SK-N-SH treated with all-trans-retinoic acid at 6 μM for 48 hours (cell line): ENCODE results near the gene DDX27.

ENCODE experiments used
- ATAC-seq: fragments of 200-7000 bp; cut with Tn5 transposase; 3 replicates; pipeline ENCODE4 v1.9.1; 2020; ENCODE audit warnings: mild to moderate bottlenecking, moderate library complexity
- ARNTL ChIP-seq: fragments of 450-650 bp; formaldehyde crosslinking; IDR thresholded peaks from 2 replicates; pipeline ENCODE4 v1.5.0; 2020; ENCODE audit warnings: low read depth, mild to moderate bottlenecking, moderate library complexity, borderline replicate concordance
- BACH2 ChIP-seq: fragments of 250-450 bp; sonication (Bioruptor Pico); IDR thresholded peaks from 2 replicates; pipeline ENCODE4 v1.9.0; 2021; ENCODE audit warnings: mild to moderate bottlenecking, borderline replicate concordance
- CREB5 ChIP-seq: fragments of 250-450 bp; sonication (Bioruptor Pico); IDR thresholded peaks from 2 replicates; pipeline ENCODE4 v1.5.1; 2020; ENCODE audit warnings: low read depth, mild to moderate bottlenecking, moderate library complexity
- CSDC2 ChIP-seq: fragments of 250-450 bp; sonication (Bioruptor Pico); IDR thresholded peaks from 2 replicates; pipeline ENCODE4 v1.5.0; 2020; ENCODE audit warnings: mild to moderate bottlenecking, moderate library complexity
- ESRRG ChIP-seq: fragments of 250-450 bp; sonication (Bioruptor Pico); IDR thresholded peaks from 2 replicates; pipeline ENCODE4 v1.6.1; 2021; ENCODE audit warnings: mild to moderate bottlenecking
- GLIS3 ChIP-seq: fragments of 250-450 bp; sonication (Bioruptor Pico); IDR thresholded peaks from 2 replicates; pipeline ENCODE4 v1.5.0; 2020; ENCODE audit warnings: mild to moderate bottlenecking, moderate library complexity
- ISL1 ChIP-seq: fragments of 250-450 bp; sonication (Bioruptor Pico); IDR thresholded peaks from 2 replicates; pipeline ENCODE4 v2.1.2; 2022; ENCODE audit warnings: mild to moderate bottlenecking, moderate library complexity
- OSR1 ChIP-seq: fragments of 250-450 bp; sonication (Bioruptor Pico); IDR thresholded peaks from 2 replicates; pipeline ENCODE4 v1.8.0; 2022; ENCODE audit warnings: moderate library complexity, mild to moderate bottlenecking, inconsistent platforms
- POU6F1 ChIP-seq: fragments of 250-450 bp; sonication (Bioruptor Pico); IDR thresholded peaks from 2 replicates; pipeline ENCODE4 v1.8.0; 2021; ENCODE audit warnings: low read depth, mild to moderate bottlenecking, moderate library complexity, borderline replicate concordance
- PPARA ChIP-seq: fragments of 250-450 bp; sonication (Bioruptor Pico); IDR thresholded peaks from 2 replicates; pipeline ENCODE4 v1.5.0; 2020; ENCODE audit warnings: mild to moderate bottlenecking, borderline replicate concordance
- RARB ChIP-seq: fragments of 250-450 bp; sonication (Bioruptor Pico); IDR thresholded peaks from 2 replicates; pipeline ENCODE4 v1.8.0; 2021; ENCODE audit warnings: mild to moderate bottlenecking, moderate library complexity
- SNAI2 ChIP-seq: fragments of 250-450 bp; sonication (Bioruptor Pico); IDR thresholded peaks from 2 replicates; pipeline ENCODE4 v1.5.0; 2020; ENCODE audit warnings: mild to moderate bottlenecking, moderate library complexity
- TCF4 ChIP-seq: fragments of 250-450 bp; sonication (Bioruptor Pico); IDR thresholded peaks from 2 replicates; pipeline ENCODE4 v1.8.0; 2021; ENCODE audit warnings: mild to moderate bottlenecking, moderate library complexity, borderline replicate concordance
- TOX ChIP-seq: fragments of 250-450 bp; sonication (Bioruptor Pico); IDR thresholded peaks from 2 replicates; pipeline ENCODE4 v1.8.0; 2021; ENCODE audit warnings: mild to moderate bottlenecking, moderate library complexity, borderline replicate concordance
- ZC3H10 ChIP-seq: fragments of 250-450 bp; sonication (Bioruptor Pico); IDR thresholded peaks from 2 replicates; pipeline ENCODE4 v1.5.1; 2021; ENCODE audit warnings: mild to moderate bottlenecking, moderate library complexity
- ZFP3 ChIP-seq: fragments of 250-450 bp; sonication (Bioruptor Pico); IDR thresholded peaks from 2 replicates; pipeline ENCODE4 v1.5.0; 2020; ENCODE audit warnings: mild to moderate bottlenecking, moderate library complexity
- ZFP30 ChIP-seq: fragments of 450-650 bp; formaldehyde crosslinking; IDR thresholded peaks from 2 replicates; pipeline ENCODE4 v1.5.0; 2022; ENCODE audit warnings: mild to moderate bottlenecking, moderate library complexity
- ZNF565 ChIP-seq: fragments of 450-650 bp; formaldehyde crosslinking; conservative IDR thresholded peaks from 2 replicates; pipeline ENCODE4 v1.5.0; 2020; ENCODE audit warnings: low read depth, mild to moderate bottlenecking, moderate library complexity
- ZNF70 ChIP-seq: fragments of 450-650 bp; formaldehyde crosslinking; IDR thresholded peaks from 2 replicates; pipeline ENCODE4 v1.5.0; 2020; ENCODE audit warnings: mild to moderate bottlenecking, moderate library complexity
- ZNF8 ChIP-seq: fragments of 450-650 bp; formaldehyde crosslinking; IDR thresholded peaks from 2 replicates; pipeline ENCODE4 v1.5.0; 2020; ENCODE audit warnings: mild to moderate bottlenecking, moderate library complexity
- TF ChIP-seq, protein P1 (sequence below): fragments of 250-450 bp; sonication (Bioruptor Pico); IDR thresholded peaks from 2 replicates; pipeline ENCODE4 v1.8.0; 2020; ENCODE audit warnings: mild to moderate bottlenecking, moderate library complexity, borderline replicate concordance
- TF ChIP-seq, protein P2 (sequence below): fragments of 250-450 bp; sonication (Bioruptor Pico); IDR thresholded peaks from 2 replicates; pipeline ENCODE4 v1.5.1; 2021; ENCODE audit warnings: mild to moderate bottlenecking, moderate library complexity
- TF ChIP-seq, protein P3 (sequence below): fragments of 250-450 bp; sonication (Bioruptor Pico); IDR thresholded peaks from 2 replicates; pipeline ENCODE4 v1.5.0; 2020; ENCODE audit warnings: mild to moderate bottlenecking, moderate library complexity

Gene DDX27

GRCh38 chr20:49230561-49231133 lies 11.4 kb downstream of the DDX27 start:
- ATAC-seq: no peak
- no peak for TF ChIP-seq ESRRG (CRISPR knock-in tag)
- no peak for TF ChIP-seq POU6F1 (CRISPR knock-in tag)
- TF ChIP-seq RARB (CRISPR knock-in tag): no peak
- TF ChIP-seq ZNF8: no peak
- TF ChIP-seq ARNTL (CRISPR knock-in tag): no peak
- TF ChIP-seq ZFP3 (CRISPR knock-in tag): no peak
- TF ChIP-seq ZC3H10 (CRISPR knock-in tag): no peak
- TF ChIP-seq ZNF70: no peak
- no peak for TF ChIP-seq OSR1 (CRISPR knock-in tag)
- TF ChIP-seq ZNF565: no peak
- TF ChIP-seq PPARA (CRISPR knock-in tag): no peak
- no peak for TF ChIP-seq BACH2
- TF ChIP-seq GLIS3 (CRISPR knock-in tag): no peak
- no peak for TF ChIP-seq TCF4
- TF ChIP-seq, protein P1, sequence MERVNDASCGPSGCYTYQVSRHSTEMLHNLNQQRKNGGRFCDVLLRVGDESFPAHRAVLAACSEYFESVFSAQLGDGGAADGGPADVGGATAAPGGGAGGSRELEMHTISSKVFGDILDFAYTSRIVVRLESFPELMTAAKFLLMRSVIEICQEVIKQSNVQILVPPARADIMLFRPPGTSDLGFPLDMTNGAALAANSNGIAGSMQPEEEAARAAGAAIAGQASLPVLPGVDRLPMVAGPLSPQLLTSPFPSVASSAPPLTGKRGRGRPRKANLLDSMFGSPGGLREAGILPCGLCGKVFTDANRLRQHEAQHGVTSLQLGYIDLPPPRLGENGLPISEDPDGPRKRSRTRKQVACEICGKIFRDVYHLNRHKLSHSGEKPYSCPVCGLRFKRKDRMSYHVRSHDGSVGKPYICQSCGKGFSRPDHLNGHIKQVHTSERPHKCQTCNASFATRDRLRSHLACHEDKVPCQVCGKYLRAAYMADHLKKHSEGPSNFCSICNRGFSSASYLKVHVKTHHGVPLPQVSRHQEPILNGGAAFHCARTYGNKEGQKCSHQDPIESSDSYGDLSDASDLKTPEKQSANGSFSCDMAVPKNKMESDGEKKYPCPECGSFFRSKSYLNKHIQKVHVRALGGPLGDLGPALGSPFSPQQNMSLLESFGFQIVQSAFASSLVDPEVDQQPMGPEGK: no peak
- no peak for TF ChIP-seq TOX
- no peak for TF ChIP-seq ISL1 (CRISPR knock-in tag)
- TF ChIP-seq SNAI2: no peak
- TF ChIP-seq ZFP30: no peak
- TF ChIP-seq, protein P2, sequence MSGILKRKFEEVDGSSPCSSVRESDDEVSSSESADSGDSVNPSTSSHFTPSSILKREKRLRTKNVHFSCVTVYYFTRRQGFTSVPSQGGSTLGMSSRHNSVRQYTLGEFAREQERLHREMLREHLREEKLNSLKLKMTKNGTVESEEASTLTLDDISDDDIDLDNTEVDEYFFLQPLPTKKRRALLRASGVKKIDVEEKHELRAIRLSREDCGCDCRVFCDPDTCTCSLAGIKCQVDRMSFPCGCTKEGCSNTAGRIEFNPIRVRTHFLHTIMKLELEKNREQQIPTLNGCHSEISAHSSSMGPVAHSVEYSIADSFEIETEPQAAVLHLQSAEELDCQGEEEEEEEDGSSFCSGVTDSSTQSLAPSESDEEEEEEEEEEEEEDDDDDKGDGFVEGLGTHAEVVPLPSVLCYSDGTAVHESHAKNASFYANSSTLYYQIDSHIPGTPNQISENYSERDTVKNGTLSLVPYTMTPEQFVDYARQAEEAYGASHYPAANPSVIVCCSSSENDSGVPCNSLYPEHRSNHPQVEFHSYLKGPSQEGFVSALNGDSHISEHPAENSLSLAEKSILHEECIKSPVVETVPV: no peak

- no peak for TF ChIP-seq ESRRG (CRISPR knock-in tag)
- TF ChIP-seq POU6F1 (CRISPR knock-in tag): no peak
- TF ChIP-seq PPARA (CRISPR knock-in tag): no peak
- TF ChIP-seq SNAI2: no peak
- no peak for TF ChIP-seq ISL1 (CRISPR knock-in tag)
- TF ChIP-seq ARNTL (CRISPR knock-in tag): no peak
- TF ChIP-seq ZNF8: no peak
- no peak for TF ChIP-seq BACH2
- TF ChIP-seq ZNF70: no peak
- TF ChIP-seq, protein P3, sequence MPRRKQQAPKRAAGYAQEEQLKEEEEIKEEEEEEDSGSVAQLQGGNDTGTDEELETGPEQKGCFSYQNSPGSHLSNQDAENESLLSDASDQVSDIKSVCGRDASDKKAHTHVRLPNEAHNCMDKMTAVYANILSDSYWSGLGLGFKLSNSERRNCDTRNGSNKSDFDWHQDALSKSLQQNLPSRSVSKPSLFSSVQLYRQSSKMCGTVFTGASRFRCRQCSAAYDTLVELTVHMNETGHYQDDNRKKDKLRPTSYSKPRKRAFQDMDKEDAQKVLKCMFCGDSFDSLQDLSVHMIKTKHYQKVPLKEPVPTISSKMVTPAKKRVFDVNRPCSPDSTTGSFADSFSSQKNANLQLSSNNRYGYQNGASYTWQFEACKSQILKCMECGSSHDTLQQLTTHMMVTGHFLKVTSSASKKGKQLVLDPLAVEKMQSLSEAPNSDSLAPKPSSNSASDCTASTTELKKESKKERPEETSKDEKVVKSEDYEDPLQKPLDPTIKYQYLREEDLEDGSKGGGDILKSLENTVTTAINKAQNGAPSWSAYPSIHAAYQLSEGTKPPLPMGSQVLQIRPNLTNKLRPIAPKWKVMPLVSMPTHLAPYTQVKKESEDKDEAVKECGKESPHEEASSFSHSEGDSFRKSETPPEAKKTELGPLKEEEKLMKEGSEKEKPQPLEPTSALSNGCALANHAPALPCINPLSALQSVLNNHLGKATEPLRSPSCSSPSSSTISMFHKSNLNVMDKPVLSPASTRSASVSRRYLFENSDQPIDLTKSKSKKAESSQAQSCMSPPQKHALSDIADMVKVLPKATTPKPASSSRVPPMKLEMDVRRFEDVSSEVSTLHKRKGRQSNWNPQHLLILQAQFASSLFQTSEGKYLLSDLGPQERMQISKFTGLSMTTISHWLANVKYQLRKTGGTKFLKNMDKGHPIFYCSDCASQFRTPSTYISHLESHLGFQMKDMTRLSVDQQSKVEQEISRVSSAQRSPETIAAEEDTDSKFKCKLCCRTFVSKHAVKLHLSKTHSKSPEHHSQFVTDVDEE (CRISPR knock-in tag): no peak
- TF ChIP-seq ZFP3 (CRISPR knock-in tag): no peak
- TF ChIP-seq GLIS3 (CRISPR knock-in tag): no peak
- TF ChIP-seq ZNF565: no peak
- TF ChIP-seq CREB5 (CRISPR knock-in tag): no peak
- TF ChIP-seq, protein P1: no peak
- TF ChIP-seq RARB (CRISPR knock-in tag): no peak
- TF ChIP-seq OSR1 (CRISPR knock-in tag): no peak
- TF ChIP-seq CSDC2: no peak
- TF ChIP-seq TCF4: no peak
- TF ChIP-seq, all 23 proteins: peak for 0
- ATAC-seq: no peak
Measured at GRCh38 chr20:49231471-49231870, 12.3 kb downstream of the DDX27 start.
